Measurements from ENCODE around the gene CD300A.

DNA sequence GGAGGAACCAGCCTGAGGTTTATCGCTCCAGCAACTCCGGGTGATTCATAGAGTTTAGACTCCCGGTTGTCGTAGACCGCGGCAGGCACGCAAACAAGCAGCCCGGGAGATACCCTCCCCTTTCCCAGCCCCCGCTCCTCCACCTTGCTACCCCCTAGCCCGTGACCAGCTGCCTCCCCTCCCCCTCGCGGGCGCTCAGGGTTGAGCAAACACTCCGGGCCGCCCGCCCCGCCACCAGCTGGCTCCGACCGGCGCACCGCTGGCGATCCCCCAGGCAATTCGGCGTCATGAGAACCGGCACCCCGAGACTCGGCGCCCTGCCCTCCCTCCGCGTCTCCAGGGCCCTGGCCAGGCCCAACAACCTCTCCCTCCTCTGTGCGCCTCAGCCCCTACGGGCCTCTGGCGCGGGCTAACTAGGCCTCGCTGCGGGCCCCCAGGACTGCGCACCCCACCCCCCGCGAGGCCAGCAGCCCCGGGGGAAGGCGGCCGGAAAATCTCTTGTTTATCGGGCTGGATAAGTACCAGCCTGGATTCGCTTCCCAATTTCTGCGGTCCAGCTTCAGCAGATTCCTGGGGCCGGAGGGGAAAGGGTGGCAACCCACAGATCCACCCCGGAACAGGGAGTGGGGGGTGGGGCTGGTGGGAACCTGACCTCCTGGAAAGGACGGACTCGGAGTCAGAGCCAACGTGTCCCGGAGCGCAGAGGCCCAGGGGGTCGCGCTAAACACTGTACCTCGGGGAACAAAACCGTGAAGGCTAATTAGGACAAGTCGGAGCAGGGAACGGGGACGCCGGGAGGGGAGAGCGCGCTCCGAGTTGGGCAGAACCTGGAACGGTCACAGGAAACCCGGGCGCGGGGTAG, 35.5 kb upstream of the CD300A start:
- no peak for TF ChIP-seq POLR2A (IDR thresholded peaks at IDR 0.05; ENCODE audit: low read length)
- TF ChIP-seq GATA1 (IDR thresholded peaks at IDR 0.05; ENCODE audit: low read depth, low read length) = no peak

Data from erythroblast (primary cell).